Activated CD8-positive, alpha-beta memory T cell treated with anti-CD3 and anti-CD28 coated beads, Interleukin-2, amount 50 U/mL, for 1 hour (primary cell): Measurements from ENCODE around the gene MYO19.
"Not testable (repeated sequence)": the region's sequence is repeated elsewhere in the genome, so short reads cannot be mapped to it uniquely, and the experiment has no call there.

Experiments used
- DNase-seq: peaks from one replicate; pipeline ENCODE4 v3.0.0-alpha.2; 2020; ENCODE audit errors: extremely low read depth

The MYO19 gene

GRCh38 chr17:36498560-36499300 lies 35.9 kb downstream of the MYO19 start:
- no peak for DNase-seq

- DNase-seq = no peak
These were observed 36.5 kb downstream of the MYO19 start for GRCh38 chr17:36498155-36498554.

DNA sequence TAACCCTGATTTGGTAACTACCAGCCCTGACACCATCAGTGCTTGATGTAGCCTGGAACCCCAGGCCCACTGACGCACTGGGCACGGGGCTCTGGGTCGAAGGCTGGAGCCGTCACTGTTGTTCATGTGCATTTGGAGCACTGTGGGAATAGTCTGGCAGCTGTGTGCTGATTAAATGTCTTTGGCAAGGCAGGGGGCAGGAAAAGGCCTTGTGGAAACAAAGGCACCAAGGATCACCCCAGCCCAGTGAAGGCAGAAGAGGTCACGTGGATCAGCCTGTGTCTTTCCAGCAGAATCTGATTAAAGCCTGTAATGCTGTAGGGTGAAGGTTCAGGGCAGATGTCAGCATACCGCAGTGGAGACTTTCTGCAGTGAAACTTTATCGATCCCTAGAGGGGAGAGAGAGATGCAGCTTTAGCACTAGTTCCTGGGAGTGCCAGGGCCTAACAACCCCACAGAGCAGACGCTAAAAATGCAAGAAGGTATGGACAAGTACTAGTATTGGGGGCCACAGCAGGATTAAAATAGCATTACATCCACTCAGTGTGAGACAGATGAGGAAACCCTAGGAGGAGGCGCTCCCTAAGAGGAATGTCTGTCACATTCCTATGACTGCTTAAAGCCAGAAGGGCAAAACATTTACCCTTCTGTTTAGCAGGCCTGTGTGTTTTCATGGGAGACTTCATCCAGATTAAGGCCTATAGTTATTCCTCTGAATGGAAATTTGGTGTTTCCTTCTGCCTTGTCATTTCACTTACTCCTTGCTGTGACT lies 38.5 kb downstream of the MYO19 start:
- no peak for DNase-seq

GRCh38 chr17:36495076-36495578 lies 39.5 kb downstream of the MYO19 start:
- no peak for DNase-seq

- no peak for DNase-seq
These were observed 40.0 kb downstream of the MYO19 start for GRCh38 chr17:36494674-36495073.

- DNase-seq = no peak
These were observed 40.7 kb downstream of the MYO19 start for GRCh38 chr17:36493956-36494355.

DNA sequence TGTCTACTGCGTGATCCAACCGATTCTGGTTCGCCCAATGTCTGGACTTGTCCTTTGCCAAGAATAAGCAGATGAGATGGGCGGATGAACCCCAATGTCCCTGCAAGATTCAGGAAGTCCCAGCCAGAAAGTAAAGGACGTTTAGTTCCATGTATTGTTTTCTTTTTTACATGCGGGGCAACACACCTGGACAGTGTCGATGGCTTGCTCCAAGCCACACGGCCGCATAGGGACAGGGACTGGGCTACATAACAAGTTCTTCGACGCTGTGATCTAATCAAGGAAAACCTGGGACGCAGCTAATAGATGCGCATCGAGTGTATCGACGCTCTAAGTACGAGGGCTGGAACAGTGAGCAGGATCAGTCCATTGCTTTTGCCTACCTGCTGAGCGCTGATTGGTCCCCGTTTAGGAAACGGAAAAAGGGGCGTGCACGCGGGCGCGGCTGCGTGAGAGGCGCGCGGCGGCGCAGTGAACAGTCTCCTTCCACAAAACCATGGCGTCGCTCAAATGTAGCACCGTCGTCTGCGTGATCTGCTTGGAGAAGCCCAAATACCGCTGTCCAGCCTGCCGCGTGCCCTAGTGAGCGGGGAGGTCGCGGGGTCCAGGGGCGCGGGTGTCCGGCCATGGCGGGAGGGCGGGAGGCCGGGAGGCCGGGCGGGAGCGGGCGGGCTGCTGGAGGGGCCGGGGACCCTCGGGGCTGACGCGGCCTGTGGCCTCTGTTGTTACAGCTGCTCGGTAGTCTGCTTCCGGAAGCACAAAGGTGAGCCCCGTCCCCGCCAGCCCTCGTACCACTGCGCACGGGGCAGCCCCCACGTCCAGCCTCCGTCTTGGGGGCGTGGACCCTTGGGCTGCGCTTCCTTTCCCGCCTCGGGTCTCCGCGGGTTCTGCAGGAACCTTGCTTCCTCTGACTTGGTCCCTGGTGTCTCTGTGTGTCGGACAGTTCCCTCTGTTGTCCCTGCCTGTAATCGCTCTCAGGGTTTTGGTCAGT lies 48.2 kb downstream of the MYO19 start, which contains the start of gene ZNHIT3:
Gene ZNHIT3, plus strand, starts transcription at position 478 of the 991 bp plus-strand sequence. Its CDS starts 19 bp downstream, at position 497.
- DNase-seq = peak; percentile 72

DNA sequence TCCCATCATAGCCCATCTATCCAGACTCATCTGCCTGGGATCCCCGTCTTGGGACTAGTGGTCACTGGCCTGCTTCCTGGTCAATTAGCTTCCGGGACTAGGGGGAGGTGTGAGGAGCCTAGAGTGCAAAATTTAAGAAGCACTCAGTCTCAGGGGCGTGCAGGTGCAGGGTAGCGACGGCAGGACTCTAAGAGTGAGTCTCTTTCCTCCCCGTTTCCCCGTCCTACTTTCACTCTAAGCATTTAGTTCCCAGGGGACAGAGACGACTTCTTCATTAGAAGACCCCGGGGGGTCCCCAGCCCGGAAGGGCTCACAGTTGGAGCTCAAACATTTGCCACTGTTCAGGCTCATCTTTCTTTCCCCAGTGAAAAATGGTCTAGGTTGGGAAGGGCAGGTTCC lies 48.9 kb downstream of the MYO19 start:
- no peak for DNase-seq

DNA sequence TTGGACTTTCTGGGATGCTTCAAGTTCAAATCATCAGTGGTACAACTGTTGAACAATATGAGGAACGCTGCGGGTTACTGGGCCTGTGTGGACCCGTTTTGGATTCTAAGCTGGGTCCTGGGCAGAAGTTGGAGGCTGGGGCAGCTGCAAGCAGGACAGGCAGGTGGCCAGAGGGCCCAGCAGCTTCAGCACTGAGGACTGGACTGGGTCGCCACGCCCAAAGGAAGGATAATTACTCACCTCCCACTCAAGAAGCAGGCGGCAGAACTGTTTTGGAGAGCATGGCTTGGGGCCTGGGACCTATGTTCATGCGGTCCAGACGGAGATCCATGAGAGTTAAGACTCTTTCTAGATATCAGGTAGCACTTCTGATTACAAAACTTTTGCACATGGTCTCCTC lies 49.6 kb downstream of the MYO19 start:
- DNase-seq = no peak

DNA sequence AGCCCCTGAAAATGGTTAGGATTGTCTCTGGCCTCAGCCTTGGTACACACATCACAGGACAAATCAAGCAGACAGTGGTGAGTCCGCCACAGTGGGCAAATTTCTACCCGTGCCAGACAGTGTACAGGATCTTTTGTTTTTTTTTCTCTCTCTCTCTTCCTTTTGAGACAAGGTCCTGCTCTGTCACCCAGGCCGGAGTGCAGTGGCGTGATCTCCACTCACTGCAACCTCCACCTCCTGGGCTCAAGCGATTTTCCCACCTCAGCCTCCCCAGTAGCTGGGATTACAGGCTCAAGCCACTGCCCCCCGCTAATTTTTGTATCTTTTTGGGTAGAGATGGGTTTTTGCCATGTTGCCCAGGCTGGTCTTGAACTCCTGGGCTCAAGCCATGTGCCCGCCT lies 50.6 kb downstream of the MYO19 start:
- DNase-seq = not testable (repeated sequence)

GRCh38 chr17:36482611-36483504 lies 51.8 kb downstream of the MYO19 start:
- DNase-seq = peak; percentile 19

DNA sequence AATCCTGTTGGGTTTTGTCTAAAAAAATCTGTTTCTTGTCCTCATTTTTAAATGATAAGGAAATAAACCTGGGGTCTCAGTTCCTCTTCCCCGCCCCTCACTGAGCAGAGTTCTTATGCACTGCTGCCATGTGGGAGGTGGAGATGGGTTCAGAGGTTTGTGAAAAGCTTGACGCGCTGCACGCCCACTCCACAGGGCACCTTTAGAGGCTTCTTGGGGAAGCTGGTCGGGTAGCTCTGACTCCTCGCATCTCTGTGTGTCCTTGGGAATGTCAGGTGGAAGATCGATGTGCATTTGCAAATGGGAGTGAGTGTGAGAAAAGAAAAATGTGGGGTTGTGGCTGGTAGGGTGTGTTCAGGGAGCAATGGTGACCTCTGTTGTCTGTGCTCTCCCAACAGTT lies 52.8 kb downstream of the MYO19 start:
- DNase-seq = no peak

GRCh38 chr17:36475346-36475970 lies 59.2 kb downstream of the MYO19 start:
- DNase-seq = no peak

DNA sequence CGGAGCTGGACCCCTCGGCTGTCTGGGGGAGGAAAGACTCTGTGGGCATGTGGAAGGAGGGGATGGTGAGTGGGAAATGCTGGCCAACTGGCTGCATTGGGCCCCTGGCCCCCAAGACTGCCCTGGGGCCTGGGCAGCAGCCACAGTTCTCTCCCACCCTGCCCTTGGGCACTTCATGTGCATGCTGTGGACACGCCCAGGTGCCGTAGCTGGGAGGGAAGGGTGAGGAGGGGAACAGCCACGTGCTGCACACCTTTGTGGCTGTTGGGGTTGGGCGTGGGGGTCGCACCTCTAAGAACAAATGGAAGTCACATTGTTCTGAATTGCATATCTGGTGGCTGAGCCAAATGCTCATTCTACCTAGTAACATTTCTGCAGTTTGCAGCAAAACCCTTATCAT lies 60.1 kb downstream of the MYO19 start:
- DNase-seq = no peak

DNA sequence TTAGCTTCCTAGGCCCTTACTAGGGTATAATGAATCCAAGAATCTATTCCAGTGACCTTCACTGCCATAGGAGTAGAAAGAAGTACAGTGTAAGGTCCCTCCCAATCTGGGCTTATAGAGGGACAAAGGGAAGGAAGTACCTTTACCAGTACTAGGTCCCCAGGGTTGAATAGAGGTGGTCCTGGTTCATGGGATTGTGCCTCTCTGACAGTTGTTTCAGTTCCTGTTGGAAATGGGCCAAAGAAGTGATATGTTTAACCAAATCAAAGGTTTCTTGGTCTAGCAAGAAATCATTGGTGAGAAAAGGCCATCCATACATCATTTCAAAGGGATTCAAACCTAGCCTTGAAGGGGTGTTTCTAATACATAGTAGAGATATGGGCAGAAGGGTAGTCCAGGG lies 64.2 kb downstream of the MYO19 start:
- DNase-seq = no peak

- no peak for DNase-seq
These were observed 64.9 kb downstream of the MYO19 start for GRCh38 chr17:36469733-36470132.

DNA sequence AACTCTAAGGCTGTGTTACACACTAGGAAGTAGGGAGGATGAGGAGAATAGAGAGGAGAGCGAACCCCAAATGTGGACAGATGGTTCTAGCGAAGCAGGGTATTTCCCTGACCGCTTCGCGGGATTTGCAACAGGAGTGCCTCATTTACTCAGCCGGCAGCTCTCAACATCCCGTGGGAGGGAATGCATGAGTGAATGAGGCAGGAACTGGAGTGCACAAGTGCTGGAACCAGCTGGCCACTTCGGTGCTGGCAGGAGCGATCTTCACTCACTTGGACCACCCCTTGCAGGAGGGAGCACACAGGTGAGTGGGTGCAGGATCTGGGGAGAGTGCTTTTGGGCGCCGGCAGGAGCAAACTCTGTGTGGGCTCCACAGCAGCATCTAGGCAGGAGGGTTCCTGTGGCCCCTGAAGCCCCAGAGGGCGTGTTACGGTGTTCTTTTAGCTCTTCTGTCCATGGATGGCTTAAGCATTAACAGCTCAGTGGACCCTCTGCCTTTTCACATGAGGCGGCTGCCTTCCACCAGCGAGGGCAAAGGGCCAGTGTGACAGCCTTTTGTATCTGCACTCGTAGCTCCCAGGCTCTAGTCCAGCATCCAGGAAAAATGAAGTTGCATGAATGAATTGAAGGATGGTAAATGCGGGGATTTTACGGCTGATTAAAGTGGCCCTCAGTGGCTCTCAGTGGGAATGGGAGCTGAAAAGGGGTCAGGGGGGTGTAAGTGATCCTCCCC lies 65.6 kb downstream of the MYO19 start:
- DNase-seq = no peak

DNA sequence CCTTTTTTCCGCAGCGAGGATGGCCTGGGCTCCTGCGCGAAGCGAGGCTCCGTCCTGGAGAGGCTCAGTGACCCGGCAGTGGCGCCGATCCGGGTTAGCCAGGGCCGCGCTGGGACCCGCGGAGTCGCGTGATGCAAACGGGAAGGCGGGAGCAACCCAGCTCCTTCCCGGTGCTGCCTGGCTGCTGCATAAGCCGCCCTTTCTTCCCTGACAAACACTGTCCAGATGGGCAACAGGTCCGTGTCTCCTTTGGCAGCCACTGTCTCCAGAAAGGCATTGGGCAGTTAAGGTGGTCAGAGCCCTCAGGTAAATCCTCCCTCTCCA lies 69.9 kb downstream of the MYO19 start:
- no peak for DNase-seq

DNA sequence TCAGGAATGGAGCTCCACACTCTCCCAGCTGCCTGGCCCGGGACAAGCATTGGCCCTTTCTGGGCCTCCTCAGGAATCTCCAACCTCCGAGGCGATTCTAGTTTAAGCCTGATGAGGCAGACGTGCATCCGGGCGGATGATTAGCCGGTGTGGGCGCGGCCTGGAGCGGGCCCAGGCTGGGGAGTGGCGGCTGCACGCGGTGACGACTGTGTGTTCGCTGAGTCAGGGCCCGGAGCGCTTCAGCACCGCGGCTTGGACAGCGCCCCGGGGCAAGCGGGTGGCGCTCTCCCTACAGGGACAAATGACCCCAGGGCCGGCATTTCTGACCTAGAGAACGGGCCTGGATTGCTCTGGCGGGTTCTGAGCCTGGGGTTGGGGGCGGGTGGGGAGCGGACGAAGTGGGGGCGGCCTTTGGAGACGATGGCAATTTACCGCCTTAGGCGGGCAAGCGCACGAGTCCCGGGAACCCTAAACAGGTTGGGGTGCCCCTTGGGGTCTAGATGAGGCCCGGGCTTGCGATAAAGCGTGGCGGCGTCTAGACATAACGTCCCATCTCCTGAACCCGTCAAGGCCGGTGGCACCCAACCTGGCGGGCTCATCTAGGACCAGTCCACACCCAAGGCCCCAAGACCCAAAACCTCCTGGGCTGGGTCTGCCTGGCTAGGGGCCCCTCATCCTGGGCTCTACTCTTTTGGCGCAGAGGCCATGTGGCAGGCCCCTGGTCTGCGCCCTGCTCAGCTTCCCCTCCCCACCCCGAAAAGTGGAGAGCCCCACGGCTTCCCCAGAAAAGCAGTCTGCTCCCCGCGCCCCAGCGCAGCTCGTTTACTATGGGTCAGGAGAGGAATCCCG lies 70.5 kb downstream of the MYO19 start:
- no peak for DNase-seq
